PFSK-1 (cell line): ENCODE data around the gene TP63.

Experiments used
- FOXP2 ChIP-seq: optimal IDR thresholded peaks from 2 replicates; pipeline ENCODE3; 2011; ENCODE audit warnings: borderline replicate concordance, control low read depth, inconsistent platforms; ENCODE audit not compliant: insufficient read depth; ENCODE audit errors: extremely low read length, extremely low read depth
- POLR2AphosphoS5 ChIP-seq: IDR thresholded peaks from 2 replicates; pipeline ENCODE4 v1.6.1; 2012; ENCODE audit warnings: low read depth, mild to moderate bottlenecking, control low read depth, low read length, moderate library complexity
- REST ChIP-seq, 2 experiments: IDR thresholded peaks; 2 replicates each; pipeline versions ENCODE4 v1.6.1 to v1.8.0; 2011 to 2012; ENCODE audit warnings: low read depth in 2 of 2, low read length in 2 of 2, control low read depth in 1 of 2, inconsistent platforms in 1 of 2, mild to moderate bottlenecking in 1 of 2, moderate library complexity in 1 of 2; ENCODE audit not compliant: insufficient read depth in 1 of 2
- SIN3A ChIP-seq: IDR thresholded peaks from 2 replicates; pipeline ENCODE4 v1.6.1; 2012; ENCODE audit warnings: mild to moderate bottlenecking, low read length, moderate library complexity, borderline replicate concordance; ENCODE audit not compliant: insufficient read depth
- TAF1 ChIP-seq: IDR thresholded peaks from 2 replicates; pipeline ENCODE4 v1.6.1; 2012; ENCODE audit warnings: low read length, control low read depth, borderline replicate concordance; ENCODE audit not compliant: insufficient read depth

TP63 gene

GRCh38 chr3:189776149-189776824 is 145.1 kb downstream of the TP63 start:
- no peak for TF ChIP-seq SIN3A
- no peak for TF ChIP-seq TAF1
- no peak for TF ChIP-seq FOXP2
- no peak for TF ChIP-seq POLR2AphosphoS5
- TF ChIP-seq REST (IDR thresholded peaks at IDR 0.05; ENCODE audit: insufficient read depth in 1 of 2, low read depth in 2 of 2, low read length in 2 of 2), result no peak

GRCh38 chr3:189778340-189778950 is 147.3 kb downstream of the TP63 start:
- TF ChIP-seq FOXP2, result no peak
- TF ChIP-seq SIN3A, result no peak
- no peak for TF ChIP-seq REST (IDR thresholded peaks at IDR 0.05; ENCODE audit: insufficient read depth in 1 of 2, low read depth in 2 of 2, low read length in 2 of 2)
- no peak for TF ChIP-seq TAF1
- no peak for TF ChIP-seq POLR2AphosphoS5

GRCh38 chr3:189779166-189779565 is 148.0 kb downstream of the TP63 start:
- no peak for TF ChIP-seq REST (IDR thresholded peaks at IDR 0.05; ENCODE audit: insufficient read depth in 1 of 2, low read depth in 2 of 2, low read length in 2 of 2)
- no peak for TF ChIP-seq POLR2AphosphoS5
- TF ChIP-seq FOXP2, result no peak
- no peak for TF ChIP-seq TAF1
- no peak for TF ChIP-seq SIN3A

- TF ChIP-seq SIN3A (no peak), TAF1 (no peak), POLR2AphosphoS5 (no peak), REST (IDR thresholded peaks at IDR 0.05; ENCODE audit: insufficient read depth in 1 of 2, low read depth in 2 of 2, low read length in 2 of 2) (no peak), FOXP2 (no peak)
Measured at GRCh38 chr3:189780546-189781270, 149.5 kb downstream of the TP63 start.
